AG10803 (cell line): ENCODE measurements around the gene ARHGAP9.

Experiments
- DNase-seq: peaks from one replicate; pipeline ENCODE4 v3.0.0; 2010; ENCODE audit warnings: low read depth
- H3K4me3 ChIP-seq: 2 replicates; pipeline ENCODE4 v1.5.1; 2011; ENCODE audit warnings: mild to moderate bottlenecking, low read length, control low read depth
- TF ChIP-seq, protein P1 (sequence below): conservative IDR thresholded peaks from 2 replicates; pipeline ENCODE4 v1.5.1; 2011; ENCODE audit warnings: mild to moderate bottlenecking, low read length, control low read depth, inconsistent platforms

Gene ARHGAP9

DNA sequence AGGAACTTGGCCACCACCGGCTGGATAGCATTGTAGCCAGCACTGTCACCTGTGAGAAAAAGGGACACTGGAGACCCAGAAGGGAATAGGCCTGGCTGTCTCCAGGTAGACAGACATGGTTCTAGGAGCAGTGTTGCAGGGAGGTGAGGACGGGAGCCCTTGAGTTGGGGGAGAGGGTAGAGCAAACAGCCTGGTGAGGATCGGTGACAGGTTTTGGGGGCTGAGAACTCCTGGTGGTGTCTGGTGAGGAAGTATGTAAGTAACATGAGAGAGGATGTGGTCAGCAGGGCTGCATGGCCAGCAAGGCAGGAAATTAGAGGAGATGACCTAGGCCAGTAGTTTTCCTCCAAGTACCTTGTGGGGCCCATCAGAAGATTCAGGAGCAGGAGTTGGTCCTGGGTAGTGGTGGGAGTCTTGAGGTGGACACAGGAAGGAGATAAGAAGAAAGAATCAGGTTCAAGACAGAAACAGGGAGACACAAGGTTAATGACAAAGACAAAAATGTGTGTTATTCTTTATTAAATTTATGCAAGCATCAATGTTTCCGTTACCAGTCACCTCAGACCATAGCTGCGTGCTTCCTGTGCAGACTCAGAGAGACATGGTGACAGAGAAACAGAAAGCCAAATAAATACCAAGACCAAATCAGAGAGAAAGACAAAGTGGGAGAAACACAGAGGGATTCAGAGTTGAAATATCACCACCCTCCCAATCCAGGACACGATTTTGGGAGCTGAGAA is at the start of gene ARHGAP9:
Gene ARHGAP9, minus strand, starts transcription at position 491 of the 740 bp plus-strand sequence. Its CDS starts 460 bp downstream, at position 31.
- no peak for DNase-seq
- H3K4me3 ChIP-seq = no peak within 1 kb of the TSS
- TF ChIP-seq, protein P1, sequence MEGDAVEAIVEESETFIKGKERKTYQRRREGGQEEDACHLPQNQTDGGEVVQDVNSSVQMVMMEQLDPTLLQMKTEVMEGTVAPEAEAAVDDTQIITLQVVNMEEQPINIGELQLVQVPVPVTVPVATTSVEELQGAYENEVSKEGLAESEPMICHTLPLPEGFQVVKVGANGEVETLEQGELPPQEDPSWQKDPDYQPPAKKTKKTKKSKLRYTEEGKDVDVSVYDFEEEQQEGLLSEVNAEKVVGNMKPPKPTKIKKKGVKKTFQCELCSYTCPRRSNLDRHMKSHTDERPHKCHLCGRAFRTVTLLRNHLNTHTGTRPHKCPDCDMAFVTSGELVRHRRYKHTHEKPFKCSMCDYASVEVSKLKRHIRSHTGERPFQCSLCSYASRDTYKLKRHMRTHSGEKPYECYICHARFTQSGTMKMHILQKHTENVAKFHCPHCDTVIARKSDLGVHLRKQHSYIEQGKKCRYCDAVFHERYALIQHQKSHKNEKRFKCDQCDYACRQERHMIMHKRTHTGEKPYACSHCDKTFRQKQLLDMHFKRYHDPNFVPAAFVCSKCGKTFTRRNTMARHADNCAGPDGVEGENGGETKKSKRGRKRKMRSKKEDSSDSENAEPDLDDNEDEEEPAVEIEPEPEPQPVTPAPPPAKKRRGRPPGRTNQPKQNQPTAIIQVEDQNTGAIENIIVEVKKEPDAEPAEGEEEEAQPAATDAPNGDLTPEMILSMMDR = no peak

DNA sequence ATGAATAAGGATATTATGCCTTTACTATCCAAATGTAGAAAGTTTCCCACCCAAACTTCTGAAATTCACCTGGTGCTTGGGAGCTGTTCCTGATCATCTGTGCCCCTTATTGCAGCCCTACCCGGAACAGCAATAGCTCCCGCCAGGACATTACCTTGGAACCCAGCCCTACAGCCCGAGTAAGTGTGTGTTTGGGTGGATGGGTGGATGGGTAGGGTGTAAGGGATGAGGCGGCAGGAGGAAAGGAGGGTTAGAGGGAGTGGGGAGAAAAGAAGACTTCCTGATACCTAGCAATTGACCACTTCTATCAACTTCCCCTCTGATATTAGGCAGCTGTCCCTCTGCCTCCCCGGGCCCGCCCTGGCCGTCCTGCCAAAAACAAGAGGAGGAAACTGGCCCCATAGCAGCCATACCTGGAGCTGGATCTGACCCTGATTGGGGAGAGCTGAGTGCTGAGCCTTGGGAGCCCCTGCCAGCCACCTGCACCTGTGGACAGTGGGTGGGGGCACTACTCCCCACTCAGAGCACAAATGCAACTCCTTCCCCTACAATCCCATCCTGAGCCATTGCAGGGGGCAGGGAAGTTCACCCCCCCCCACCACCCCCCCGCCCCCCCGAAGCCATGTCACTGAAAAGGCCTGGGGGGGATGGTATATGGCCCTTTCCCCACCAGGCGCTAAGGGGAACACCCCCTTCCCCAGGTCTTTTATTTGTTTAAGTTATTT is 49.3 kb upstream of the ARHGAP9 start:
- TF ChIP-seq, protein P1 = no peak
- H3K4me3 ChIP-seq = no peak overlapping the region
- DNase-seq = no peak

DNA sequence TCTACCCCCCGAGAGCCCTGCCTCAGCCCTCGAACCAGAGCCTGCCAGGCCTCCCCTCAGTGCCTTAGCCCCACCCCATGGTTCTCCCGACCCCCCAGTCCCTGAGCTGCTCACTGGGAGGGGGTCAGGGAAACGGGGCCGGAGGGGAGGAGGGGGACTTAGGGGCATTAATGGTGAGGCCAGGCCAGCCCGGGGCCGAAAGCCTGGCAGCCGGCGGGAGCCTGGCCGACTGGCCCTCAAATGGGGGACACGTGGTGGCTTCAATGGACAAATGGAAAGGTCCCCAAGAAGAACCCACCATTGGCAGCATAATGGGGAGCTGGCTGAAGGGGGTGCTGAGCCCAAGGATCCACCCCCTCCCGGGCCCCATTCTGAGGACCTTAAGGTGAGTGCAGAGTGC is 48.5 kb upstream of the ARHGAP9 start:
- no peak overlapping the region for H3K4me3 ChIP-seq
- DNase-seq = no peak
- TF ChIP-seq, protein P1 = no peak

DNA sequence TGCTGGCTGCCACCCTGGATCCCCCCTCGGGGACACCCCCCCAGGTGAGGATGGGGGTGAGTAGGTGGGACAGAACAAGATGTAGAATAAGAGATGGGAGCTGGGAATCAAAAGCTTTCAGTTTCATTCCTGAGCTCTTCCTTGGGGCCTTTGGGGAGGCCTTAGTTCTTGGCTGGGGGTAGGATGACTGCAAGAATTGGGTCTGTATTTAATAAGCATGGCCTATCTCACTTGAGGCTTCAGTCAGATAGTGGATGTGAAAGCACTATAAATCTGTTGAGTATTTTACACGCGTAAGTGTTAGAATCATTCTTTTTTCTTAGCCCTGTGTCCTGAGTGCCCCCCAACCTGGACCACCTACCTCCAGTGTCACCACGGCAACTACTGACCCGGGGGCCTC is 47.5 kb upstream of the ARHGAP9 start:
- no peak overlapping the region for H3K4me3 ChIP-seq
- TF ChIP-seq, protein P1 = no peak
- no peak for DNase-seq

DNA sequence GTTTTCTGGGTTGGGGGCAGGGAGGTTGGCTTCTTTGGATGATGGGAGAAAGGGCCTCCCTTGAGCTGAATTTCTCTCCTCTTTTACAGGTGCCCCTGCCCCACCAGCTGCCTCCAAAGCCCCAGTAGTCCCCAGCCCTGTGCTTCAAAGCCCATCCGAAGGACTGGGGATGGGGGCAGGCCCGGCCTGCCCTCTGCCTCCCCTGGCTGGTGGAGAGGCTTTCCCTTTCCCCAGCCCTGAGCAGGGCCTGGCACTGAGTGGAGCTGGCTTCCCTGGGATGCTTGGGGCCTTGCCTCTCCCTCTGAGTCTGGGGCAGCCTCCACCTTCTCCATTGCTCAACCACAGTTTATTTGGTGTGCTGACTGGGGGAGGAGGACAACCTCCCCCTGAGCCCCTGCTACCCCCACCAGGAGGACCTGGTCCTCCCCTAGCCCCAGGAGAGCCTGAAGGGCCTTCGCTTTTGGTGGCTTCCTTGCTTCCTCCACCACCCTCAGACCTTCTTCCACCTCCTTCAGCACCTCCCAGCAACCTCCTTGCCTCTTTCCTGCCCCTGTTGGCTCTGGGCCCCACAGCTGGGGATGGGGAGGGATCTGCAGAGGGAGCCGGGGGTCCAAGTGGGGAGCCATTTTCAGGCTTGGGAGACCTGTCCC is 46.9 kb upstream of the ARHGAP9 start:
- TF ChIP-seq, protein P1 = no peak
- no peak for DNase-seq

DNA sequence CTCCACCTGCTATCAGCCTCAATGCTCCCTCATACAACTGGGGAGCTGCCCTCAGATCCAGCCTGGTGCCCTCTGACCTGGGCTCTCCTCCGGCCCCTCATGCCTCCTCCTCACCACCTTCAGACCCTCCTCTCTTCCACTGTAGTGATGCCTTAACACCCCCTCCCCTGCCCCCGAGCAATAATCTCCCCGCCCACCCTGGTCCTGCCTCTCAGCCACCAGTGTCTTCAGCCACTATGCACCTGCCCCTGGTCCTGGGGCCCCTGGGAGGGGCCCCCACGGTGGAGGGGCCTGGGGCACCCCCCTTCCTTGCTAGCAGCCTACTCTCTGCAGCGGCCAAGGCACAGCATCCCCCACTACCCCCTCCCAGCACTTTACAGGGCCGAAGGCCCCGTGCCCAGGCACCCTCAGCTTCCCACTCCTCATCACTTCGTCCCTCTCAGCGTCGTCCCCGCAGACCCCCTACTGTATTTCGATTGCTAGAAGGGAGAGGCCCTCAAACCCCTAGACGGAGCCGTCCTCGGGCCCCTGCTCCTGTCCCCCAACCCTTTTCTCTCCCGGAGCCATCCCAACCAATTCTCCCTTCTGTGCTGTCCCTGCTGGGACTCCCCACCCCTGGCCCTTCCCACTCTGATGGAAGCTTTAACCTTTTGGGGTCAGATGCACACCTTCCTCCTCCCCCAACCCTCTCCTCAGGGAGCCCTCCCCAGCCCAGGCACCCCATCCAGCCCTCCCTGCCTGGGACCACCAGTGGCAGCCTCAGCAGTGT is 46.1 kb upstream of the ARHGAP9 start:
- TF ChIP-seq, protein P1 = no peak
- H3K4me3 ChIP-seq = no peak overlapping the region
- DNase-seq = no peak

More for the DNA sequence above, 46.9 kb upstream of the ARHGAP9 start:
- H3K4me3 ChIP-seq = no peak overlapping the region
